ENCODE results near the gene CAMK2B. TPM values are rescaled to one million over a fixed set of nuclear protein-coding genes. Genes with fewer than 3 reads are reported as not detected.

Gene CAMK2B
- total RNA-seq, 4 donors from 2014 or later, result 0.50 to 2.0 (median 1.2) TPM

DNA sequence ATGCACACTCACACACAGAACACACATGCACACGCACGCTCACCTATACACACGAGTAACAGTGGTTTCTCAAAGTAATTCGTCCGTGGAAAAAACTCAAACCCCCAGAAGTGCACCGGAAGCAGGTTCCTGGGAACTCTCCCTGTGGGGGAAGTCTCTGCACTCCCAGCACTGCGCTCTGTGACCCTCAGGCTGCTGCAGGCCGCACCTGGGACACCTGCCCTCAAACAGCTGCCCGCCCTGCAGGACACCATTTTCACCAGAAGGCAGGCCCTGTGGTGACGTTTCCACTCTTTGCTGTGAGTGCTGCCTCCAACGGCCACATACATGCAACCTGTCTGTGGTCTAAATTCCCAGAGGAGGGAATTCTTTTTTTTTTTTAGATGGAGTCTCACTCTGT is 103.3 kb downstream of the CAMK2B start:
- WGBS, result 84% methylated on average over 11 of the region's 11 CpGs

GRCh38 chr7:44221231-44221791 is 104.1 kb downstream of the CAMK2B start:
- intact Hi-C loops (cut with DNase I), result no loop called here

More for the DNA sequence above, 103.3 kb downstream of the CAMK2B start:
- H3K27me3 ChIP-seq, result peaks cover 0 to 69% (median 7%) of the 10 kb centered on the region in 4 donors
- peaks cover 0 to 11% (median 3%) of the 10 kb centered on the region in 4 donors for H3K9me3 ChIP-seq
- intact Hi-C loops (cut with DNase I), result no loop called here
- peaks cover 0 to 6% (median 0%) of the 10 kb centered on the region in 4 donors for H3K36me3 ChIP-seq
- no peak for DNase-seq (ENCODE audit: extremely low spot score)
- no peaks in the 10 kb centered on the region for H3K4me1 ChIP-seq
- TF ChIP-seq POLR2AphosphoS5 (IDR thresholded peaks at IDR 0.05), result no peak
- no peak for TF ChIP-seq POLR2A (IDR thresholded peaks at IDR 0.05; ENCODE audit: low read depth)
- TF ChIP-seq CTCF (IDR thresholded peaks at IDR 0.05), result no peak
- TF ChIP-seq EP300 (IDR thresholded peaks at IDR 0.05), result no peak
- no peak overlapping the region for H3K4me3 ChIP-seq
- H3K27ac ChIP-seq (replicated peaks in 1 of 4), result no peak overlapping the region

GRCh38 chr7:44220358-44221112 is 104.9 kb downstream of the CAMK2B start:
- H3K9me3 ChIP-seq, result peaks cover 0 to 11% (median 3%) of the 10 kb centered on the region in 4 donors
- TF ChIP-seq POLR2A (IDR thresholded peaks at IDR 0.05; ENCODE audit: low read depth) (no peak), EP300 (IDR thresholded peaks at IDR 0.05) (no peak), CTCF (IDR thresholded peaks at IDR 0.05) (no peak), POLR2AphosphoS5 (IDR thresholded peaks at IDR 0.05) (no peak)
- DNase-seq (ENCODE audit: extremely low spot score), result no peak
- H3K4me3 ChIP-seq, result no peak overlapping the region
- intact Hi-C loops (cut with DNase I), result no loop called here
- peaks cover 0 to 6% (median 0%) of the 10 kb centered on the region in 4 donors for H3K36me3 ChIP-seq
- no peak overlapping the region for H3K27ac ChIP-seq (replicated peaks in 1 of 4)
- no peaks in the 10 kb centered on the region for H3K4me1 ChIP-seq
- 83% methylated on average over 11 of the region's 24 CpGs for WGBS
- H3K27me3 ChIP-seq, result peaks cover 0 to 57% (median 2%) of the 10 kb centered on the region in 4 donors

More at GRCh38 chr7:44221231-44221791, 104.1 kb downstream of the CAMK2B start:
- Histone ChIP-seq H3K27ac (replicated peaks in 1 of 4) (no peak overlapping the region), H3K36me3 (peaks cover 0 to 6% (median 0%) of the 10 kb centered on the region in 4 donors), H3K4me3 (no peak overlapping the region), H3K4me1 (no peaks in the 10 kb centered on the region), H3K9me3 (peaks cover 0 to 11% (median 3%) of the 10 kb centered on the region in 4 donors), H3K27me3 (peaks cover 0 to 65% (median 6%) of the 10 kb centered on the region in 4 donors)
- TF ChIP-seq EP300 (IDR thresholded peaks at IDR 0.05) (no peak), POLR2A (IDR thresholded peaks at IDR 0.05; ENCODE audit: low read depth) (no peak), CTCF (IDR thresholded peaks at IDR 0.05) (no peak)
- 59% methylated on average over 28 of the region's 30 CpGs for WGBS
- DNase-seq (ENCODE audit: extremely low spot score), result no peak

DNA sequence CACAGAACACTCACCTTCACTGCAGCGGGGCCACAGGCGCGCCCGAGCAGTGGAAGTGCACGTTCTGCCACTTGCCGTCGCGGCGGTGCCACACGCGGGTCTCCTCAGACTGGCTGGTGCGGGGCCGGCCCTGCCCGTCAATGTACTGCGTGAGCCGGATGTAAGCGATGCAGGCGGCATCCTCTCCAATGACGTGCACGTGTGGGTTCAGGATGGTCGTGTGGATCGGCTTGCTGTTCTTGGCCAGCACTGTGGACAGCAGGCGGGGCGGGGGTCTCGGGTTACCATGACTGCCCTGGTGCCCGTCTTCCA is 105.4 kb downstream of the CAMK2B start:
- Histone ChIP-seq H3K36me3 (peaks cover 0 to 6% (median 0%) of the 10 kb centered on the region in 4 donors), H3K27me3 (peaks cover 0 to 52% (median 0%) of the 10 kb centered on the region in 4 donors), H3K4me3 (no peak overlapping the region), H3K4me1 (no peaks in the 10 kb centered on the region), H3K9me3 (peaks cover 0 to 11% (median 3%) of the 10 kb centered on the region in 4 donors), H3K27ac (replicated peaks in 1 of 4) (no peak overlapping the region)
- TF ChIP-seq POLR2AphosphoS5 (IDR thresholded peaks at IDR 0.05) (no peak), EP300 (IDR thresholded peaks at IDR 0.05) (no peak), POLR2A (IDR thresholded peaks at IDR 0.05; ENCODE audit: low read depth) (no peak), CTCF (IDR thresholded peaks at IDR 0.05) (no peak)
- intact Hi-C loops (cut with DNase I), result no loop called here
- DNase-seq (ENCODE audit: extremely low spot score), result no peak
- 86% methylated on average over 20 of the region's 26 CpGs for WGBS
